Measurements from ENCODE around the gene AAK1.
"Not testable (repeated sequence)": the region's sequence is repeated elsewhere in the genome, so short reads cannot be mapped to it uniquely, and the experiment has no call there.

The AAK1 gene

DNA sequence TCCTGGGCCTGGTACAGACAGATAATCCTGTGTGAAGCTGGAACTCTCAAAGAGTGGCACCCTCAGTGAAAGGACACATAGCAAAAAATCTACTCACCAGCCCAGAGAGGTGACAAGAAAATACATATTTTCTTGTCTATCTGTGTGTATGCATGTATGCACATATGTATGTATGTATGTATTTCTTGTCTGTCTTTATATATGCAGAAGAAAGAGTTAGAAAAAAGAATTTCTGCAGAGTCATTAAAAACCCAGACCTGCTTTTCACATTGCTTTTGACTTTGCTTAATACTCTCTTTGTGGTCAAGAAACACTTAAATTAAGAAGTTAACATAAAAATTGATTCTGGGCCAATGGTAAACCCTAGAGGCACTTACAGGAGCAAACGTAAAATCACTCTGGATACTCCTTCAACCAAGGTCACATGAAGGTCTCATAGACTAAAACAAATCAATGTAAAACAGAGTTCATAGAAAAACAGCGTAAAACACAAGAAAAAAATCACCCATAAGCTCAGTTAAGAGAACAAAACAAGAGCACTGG, 16.5 kb upstream of the AAK1 start:
- DNase-seq: no peak

DNA sequence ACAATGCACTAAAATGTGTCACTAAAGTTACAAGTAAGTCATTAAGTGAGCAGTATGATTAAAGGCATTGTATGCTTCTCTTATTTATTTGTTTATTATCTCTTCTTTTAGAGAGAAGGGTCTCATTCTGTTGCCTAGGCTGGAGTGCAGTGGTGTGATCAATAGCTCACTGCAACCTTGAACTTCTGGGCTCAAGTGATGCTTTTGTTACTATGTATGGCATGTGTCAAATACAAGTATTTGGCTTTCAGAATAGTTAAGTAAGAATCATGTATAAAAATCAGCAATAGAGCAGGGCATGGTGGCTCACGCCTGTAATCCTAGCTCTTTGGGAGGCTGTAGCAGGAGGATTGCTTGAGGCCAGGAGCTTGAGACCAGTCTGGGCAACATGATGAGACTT, 15.8 kb upstream of the AAK1 start:
- DNase-seq: no peak

DNA sequence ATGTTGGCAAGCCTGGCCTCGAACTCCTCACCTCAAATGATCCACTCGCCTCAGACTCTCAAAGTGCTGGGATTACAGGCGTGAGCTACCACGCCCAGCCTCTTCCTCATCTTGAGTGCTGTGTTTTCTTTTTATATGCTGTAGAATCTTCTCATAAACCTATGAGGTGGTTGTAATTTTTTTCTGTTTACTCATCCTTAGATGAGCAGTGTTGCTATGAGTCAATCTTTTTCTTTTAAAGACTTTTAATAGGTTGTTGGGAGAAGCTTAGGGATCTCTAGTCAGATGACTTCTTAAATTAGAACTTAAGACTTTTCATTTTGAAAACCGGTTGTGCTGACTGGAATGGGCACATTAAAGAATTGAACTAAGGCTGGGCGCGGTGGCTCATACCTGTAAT, 8.7 kb upstream of the AAK1 start:
- no peak for DNase-seq

DNA sequence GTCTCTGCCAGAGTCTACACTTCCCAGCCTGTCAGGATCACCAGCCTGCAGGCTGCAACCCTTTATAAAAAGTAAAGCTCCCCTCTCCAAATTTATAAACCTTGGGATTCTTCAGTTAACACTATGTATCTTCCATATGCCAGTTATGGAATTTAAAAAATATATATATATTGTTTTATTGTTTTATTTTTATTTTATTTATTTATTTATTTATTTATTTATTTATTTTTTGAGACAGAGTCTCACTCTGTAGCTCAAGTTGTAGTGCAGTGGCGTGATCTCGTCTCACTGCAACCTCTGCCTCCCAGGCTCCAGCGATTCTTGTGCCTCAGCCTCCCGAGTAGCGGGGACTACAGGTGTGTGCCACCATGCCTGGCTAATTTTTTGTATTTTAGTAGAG, 3.7 kb upstream of the AAK1 start:
- DNase-seq: not testable (repeated sequence)

DNA sequence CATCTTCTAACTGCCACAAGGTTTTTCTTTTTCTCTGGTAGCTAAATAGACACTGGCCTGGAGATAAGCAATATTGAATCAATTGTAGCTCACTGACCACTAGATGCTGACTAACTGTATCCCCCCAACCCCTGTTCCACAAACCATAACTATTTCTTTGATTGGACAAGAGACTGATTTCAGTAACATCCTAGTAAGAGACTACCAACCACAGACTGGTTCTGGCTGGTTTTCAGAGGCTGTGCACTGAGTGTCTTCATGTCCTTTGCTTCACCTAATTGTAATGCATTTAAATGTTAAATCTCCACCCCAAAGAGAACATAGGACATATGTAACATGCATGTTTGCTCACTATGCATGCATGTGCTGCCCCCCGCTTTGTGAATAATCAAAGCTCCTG, 3.2 kb upstream of the AAK1 start:
- DNase-seq: no peak

DNA sequence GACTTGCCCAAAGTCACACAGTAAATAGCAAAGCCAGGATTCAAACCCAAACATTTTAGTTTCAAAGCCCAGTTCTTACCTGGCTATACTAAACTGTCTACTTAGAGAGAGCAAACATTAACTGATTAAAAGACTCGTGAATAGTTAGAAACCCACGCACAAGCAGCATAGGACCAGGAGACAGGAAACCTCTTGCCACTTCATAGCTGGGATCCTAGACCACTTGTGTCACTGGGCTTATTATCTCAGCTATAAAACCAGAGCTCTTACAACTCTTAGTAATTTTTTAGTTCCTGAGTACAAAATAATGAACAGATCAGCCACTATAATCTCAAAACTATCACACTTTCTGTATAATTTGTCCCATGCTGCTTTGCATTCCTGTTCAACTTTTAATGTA, 2.4 kb upstream of the AAK1 start:
- no peak for DNase-seq

DNA sequence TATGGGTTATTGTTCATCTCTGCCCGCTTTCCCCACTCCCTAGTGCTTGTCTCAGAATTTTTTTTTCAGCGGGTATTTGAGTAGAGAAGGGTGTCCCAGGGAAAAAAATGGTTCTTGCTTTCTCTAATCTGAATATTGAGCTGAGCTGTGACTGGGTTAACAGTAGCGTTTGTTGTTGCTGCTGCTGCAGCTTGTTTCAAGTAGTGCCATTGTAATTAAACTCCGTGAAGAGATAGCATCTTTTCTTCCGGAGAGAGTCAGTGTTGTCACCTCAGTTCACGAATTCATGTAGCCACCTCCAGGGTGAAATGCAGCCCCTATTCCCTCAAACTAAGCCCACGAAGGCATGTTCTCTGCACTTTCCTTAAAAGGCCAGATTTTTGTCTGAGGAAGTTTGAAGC, 1.5 kb upstream of the AAK1 start:
- no peak for DNase-seq

DNA sequence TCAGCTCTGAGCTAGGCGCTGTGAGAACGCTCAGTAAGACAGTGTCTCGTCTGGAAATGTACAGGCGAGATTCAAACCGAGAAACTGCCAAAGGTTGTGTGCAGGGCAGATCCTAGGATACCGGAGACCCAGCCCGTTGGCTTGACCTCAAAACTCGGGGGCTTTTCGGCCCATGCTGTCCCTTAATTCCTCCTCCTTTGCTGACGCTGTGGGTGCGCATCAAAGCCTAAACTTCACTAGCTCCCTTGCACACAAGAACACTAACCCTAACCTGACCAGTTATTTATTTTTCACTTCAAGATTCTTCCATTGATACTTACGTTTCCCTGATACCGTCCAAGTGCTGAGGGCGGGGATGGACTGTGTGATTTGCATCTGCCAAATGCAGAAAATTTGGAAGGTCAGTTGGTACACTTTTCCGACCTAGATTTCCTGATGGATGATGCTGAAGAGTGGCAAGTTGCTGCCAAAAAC, 1.0 kb upstream of the AAK1 start:
- DNase-seq: no peak

DNA sequence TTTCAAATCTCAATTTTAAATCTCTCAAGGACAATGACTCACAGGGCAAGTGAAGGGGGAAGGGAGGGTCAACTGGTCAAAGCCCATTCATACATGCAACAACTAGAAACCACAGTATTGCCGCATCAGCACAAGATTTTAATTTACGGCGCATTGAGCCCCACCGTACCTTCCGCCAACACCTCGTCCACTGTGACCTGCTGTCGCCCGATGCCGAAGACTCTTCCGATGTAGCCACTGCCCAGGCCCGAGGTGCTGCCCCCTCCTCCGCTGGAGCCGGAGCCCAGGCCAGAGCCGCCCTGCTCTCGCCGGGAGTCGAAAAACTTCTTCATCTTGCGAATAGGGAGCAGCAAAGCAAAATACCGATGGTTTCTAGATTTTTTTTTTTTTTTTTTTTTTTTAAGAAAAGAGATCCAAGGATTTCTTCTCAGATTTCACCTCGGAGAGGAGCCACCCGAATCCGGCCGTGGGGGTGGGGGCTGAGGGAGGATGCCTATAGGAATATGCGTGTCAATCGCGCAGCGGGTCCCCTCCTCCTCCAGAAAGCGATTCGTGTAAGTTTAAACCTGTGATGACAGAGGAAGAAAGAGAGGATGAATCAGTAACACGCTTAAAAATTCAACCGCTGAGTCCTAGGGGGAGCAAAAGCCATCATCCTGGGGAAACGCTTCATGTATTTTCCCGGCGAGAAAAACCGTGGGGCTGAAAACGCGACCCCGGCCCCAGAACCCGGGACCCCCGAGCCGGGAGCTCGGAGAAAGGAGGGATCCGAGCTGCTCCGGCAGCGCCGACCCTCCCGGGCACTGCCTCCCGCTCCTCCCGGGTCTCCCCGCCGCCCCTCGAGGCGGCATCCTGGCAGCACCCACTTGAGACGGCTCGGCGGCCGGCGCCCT, 584 bp downstream of the AAK1 start:
- DNase-seq: peak; percentile 84

DNA sequence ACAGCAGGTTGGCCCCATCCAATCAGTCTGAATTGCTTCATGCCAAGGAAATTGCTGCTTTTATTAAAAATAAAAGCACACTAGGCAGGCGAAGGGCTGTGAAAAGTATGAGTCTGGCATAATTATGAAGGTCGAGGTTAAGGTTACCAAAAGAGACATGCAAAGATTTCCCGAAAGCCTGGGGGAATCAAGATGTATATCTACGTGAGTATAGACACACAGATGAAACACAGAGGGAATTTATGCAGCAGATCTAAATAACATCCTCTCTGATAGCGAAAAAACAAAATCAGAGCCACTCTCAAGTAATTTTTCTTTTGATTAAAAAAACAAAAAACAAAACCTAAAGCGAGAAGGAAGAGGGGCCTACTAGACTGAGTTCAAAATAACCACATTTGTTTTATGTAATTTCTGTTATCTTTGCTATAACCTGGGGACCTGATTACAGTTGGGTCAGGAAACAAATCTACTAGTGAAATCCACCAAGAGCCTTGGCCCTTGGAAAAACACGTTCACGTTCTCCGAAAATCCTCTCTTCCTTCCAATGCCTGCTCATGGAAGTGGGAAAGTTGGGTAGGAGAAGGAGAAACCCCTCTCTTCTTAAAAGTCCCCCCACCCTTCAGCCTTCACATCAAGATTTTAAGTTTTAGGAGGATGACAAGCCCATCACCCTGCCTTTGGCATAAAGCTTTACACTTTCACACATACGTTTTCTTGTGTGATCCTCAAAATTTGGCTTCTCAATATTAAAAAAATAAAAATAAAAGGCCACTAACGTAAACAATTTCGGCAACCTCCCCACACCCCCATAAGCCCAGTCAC, 1.4 kb downstream of the AAK1 start:
- DNase-seq: no peak

DNA sequence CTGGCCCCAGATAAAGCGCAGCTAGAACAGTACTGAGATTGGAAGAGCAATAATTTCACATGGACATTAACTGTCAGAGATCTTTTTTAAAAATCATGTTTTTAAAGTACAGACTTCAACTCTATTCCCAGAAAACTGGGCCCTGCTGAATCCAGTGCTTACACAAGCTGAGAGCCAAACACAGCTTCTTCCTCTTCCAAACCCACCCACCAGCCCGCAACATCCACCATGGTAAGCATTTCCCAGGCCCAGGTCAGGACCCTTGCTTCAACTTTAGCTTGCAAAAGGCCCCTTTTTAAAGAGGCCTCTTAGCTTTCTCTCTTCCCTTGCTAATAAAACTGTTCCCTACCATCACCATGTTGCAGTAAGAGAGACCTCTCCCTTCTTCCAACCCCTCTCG, 2.1 kb downstream of the AAK1 start:
- DNase-seq: no peak

DNA sequence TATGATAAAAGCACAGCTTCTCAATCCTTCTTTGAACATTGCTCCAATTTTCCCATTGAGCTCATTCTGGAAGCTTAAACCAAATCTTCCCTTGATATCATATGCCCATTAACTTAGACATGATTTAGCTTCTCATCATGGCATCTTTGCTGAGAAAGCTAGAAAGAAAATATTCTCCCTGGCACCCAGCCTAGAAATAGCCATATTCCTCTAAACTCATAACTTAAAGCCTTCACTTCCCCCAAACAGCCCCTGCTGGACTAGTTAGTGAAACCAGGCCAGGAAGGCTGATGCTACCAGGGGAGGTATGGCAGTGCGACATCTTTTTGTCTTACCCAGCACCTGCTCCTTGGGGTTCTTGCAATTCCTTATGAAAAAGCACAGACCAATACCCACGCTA, 4.3 kb downstream of the AAK1 start:
- no peak for DNase-seq

DNA sequence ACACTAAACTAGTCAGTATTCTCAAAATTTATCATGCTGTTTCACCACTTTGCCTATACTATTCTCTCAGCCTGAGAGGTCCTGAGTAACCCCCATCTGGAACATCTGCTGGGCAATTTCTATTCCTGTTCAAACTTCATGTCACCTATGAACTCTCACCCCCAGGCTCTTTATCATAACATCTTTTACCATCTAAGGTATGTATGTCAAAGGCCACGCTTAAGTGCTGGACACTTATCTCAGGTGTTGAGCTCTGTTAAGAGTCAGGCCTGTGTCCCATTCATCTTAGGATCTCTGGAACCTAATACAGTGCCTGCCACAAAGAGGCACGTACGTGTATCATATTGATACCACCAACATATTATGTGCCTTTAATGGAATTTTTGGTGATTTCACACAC, 4.9 kb downstream of the AAK1 start:
- no peak for DNase-seq

DNA sequence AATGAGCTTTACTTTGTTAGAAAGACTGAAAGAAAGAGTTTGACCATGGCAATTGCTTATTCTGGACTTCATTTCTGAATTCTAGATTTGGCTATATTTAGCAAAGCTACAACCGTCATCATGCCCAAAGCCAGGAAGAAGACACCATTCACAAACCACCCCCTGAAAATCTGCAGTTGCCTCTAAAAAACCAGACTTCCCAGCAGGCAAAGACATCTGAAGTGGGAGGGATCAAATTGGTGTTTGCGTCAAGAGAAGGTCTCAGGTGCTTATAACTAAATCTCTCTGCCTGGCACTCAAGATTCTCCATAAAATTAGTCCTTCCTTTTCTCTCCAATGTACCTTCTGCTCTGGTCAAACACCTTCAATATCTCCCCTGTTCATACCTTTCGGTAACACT, 5.6 kb downstream of the AAK1 start:
- DNase-seq: no peak

DNA sequence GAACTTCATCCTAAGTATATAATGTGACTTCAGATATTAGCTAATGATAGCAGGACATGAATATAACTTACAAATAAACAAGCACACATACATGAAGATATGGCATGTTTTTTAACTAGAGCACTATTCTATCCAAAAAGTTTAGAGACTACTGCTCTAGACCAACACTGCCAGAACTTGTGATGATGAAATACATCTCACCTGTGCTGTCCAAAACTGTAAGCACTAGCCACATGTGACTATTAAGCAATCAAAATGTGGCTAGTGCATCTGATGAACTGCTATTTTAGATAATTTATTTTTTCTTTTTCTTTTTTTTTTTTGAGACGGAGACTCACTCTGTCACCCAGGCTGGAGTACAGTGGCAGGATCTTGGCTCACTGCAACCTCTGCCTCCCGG, 7.1 kb downstream of the AAK1 start:
- DNase-seq: no peak

DNA sequence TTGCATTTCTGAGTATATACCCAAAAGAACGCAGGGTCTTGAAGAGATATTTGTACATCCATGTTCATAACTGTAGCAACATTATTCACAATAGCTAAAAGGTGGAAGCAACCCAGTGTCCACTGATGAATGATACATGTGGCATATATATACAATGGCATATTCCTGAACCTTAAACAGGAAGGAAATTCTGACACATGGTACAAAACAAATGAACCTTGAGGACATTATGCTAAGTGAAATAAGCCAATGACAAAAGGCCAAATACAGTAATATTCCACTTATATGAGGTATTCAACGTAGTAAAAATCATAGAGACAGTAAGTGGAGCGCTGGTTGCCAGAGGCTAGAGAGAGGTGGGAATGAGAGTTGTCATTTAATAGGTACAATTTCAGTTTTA, 8.1 kb downstream of the AAK1 start:
- no peak for DNase-seq

DNA sequence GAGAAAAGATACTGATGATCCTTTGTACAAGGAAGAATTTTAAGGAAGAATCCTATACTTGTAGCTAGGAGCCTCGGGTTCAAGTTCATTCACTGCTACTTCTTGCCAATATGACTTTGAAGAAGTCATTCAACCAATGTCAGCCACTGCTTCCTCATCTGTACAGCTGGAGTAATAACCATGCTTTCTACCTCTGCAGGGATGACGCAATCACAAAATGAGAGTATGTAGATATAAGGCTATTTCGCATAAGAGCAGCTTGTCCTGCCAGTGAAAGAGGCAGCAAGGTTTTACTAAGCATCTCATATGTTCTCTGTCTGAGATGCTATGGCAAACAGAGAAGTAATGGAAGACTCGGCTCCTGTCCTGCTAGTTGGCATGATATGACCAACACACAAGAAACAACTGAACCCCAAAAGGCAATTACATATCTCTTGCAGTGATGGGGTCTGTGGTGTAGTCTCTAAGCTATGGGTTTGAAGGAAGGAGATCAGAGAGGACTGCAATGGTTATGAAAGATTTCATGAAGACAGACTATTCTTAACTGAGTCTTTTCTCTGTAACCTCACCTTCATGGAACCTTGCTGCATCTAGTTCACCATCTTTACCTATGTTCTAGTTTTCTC, 9.2 kb downstream of the AAK1 start:
- DNase-seq: peak; percentile 79

DNA sequence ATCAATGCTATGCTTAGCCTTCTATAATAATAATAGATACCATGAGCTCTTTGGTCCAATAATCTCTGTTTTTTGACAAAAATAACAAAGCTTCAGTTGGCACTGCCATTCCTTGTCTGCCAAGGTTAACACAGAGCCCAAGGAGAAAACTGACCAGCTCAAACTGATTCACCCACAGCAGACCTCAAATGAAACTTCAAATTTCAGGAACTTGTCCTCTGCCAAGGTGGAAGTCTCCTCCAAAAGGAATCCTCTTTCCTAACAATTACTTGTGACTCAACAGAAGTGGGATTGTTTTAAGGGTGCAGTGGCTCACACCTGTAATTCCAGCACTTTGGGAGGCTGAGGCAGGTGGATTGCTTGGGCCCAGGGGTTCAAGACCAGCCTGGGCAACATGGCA, 12.1 kb downstream of the AAK1 start:
- DNase-seq: peak; percentile 44

DNA sequence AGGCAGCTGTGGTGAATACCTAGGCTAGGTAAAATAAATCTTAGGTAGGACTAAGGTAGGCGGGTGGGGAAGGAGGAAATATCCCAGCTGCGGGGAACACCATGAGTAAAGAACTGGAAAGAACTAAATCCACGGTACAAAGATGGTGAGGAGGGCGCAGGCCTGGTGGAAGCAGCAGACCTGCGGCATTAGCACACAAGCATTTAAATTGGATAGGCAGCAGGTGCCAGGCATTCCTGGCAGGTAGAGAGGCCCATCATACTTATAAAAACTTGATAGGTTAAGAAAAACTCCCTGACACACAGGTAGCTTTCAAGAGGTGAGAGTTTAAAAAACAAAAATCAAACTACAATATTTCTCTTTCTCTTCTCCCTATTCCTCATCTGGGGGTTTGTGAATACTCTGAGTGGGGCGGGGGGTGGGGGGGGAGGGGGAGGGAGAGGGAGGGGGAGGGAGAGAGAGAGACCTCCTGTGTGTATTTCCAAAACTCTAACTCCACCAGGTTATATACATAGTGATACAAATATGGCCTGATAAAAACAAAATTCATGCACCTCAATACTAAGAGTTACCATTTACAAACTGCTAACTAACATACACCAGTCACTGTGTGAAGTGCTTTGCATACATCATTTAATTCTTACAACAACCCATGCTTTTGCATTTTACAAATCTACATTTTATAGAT, 13.5 kb downstream of the AAK1 start:
- no peak for DNase-seq

DNA sequence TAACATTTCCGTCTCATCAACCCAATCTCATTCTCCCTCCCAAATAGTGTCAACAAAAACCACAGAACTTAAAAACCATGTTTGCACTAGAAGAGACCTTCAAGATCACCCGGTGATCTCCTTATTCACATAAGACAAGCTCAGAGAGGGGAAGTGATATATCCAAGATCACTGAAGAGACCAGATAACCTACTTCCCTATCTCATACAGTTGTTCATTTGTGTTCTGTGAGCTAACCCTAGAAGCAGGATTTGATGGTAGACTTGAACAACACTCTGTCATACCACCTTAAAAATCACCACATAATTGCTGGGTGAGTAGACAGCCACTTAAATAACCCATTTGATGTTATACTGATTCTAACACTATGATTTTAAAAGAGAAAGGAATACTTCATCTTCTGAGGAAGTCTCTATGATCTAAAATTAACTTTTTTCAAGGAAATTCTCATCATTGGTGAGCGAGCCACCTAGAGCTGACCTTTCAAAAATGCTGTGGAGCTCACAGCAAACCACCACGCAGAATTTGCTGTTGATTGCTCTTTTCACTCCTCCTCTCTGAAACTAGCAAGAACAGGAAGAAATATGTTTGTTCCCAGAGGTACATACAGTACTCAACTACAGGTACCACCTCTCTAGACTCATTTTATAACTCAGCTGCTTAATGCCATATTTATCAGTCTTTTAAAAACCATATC, 15.1 kb downstream of the AAK1 start:
- DNase-seq: peak; percentile 66

DNA sequence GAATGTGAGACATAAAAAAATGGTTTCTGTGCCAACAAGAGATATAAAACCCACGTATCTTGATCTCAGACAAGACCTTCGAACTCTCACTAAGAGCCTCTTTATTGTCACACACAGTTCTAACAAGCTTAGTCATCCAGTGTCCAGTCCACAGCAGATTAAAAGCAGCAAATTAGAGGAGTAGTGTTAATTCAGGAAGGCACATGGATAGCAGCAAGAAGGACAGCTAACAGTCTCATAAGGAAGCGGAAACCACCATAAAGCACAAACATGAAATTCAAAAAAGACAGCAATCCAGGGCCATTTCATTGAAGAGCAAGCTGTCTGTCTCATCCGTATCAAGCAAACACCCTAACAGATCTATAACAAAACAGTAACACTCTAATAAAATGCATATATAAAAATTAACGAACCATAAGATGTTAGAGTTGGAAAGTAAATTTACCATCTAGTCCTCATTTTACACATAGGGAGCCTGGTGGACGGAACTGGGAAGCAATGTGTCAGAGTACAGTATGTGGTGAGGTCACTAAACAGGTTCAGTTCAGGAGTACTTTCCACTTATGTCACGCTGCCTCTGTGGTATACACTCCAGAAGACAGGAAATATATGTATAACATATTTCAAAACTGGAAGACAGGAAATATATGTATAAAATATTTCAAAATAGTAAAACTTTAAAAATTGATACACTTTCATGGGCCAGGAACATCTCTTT, 18.3 kb downstream of the AAK1 start:
- peak; percentile 71 for DNase-seq
